Middle frontal gyrus (tissue), 1 donor: ENCODE measurements around the gene OPRL1.
"Not testable (repeated sequence)": the region's sequence is repeated elsewhere in the genome, so short reads cannot be mapped to it uniquely, and the experiment has no call there.

Experiments used
- DNase-seq: peaks from one replicate; pipeline ENCODE4 v3.0.0-alpha.2; 2015; ENCODE audit warnings: low spot score; ENCODE audit errors: extremely low spot score

Gene OPRL1

DNA sequence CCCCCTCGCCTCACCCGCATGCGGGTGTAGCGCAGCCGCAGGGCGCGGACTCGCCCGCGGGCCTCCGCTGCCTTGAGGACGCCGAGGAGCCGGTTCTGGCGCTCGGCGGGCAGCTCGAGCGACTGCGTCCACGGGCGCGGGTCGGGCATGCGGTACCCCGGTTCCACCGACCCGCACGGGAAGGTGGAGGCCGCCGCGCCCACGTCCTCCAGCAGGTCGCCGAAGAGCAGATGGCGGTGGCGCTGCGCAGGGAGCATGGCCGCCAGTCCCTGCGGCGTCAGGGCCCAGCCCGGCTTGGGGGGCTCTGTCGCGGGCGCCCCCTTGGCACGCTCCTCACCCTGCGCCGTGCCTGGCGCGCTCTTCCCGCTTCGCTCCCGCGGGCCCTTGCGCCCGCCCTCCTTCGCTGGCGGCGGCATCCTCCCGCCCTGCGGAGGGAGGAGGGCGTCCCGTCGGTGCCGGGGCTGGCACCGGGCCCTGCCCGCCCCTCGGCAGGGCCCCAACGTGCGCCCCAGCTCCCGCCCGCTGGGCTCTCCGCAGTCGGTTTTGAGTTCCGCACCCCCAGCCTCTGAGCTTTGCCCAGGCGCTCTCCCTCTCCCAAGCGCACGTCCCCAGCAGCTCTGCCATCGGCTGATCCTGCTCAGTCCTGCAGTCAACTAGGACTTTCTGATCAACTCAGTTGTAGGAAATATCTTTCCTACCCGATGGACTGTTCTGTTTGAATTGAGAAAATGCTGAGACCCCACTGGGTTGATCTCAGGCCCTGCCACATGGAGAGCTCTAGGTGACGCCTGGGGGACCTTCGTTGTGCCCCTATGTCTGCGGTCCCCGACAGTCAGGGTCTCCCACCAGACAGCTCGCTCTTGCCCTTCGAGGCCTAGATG is 4.2 kb downstream of the OPRL1 start, which contains the start of gene LKAAEAR1:
TSS of gene LKAAEAR1 (minus strand) at position 595 of the 881 bp plus-strand sequence. CDS start at position 416, 179 bp downstream.
- no peak for DNase-seq

DNA sequence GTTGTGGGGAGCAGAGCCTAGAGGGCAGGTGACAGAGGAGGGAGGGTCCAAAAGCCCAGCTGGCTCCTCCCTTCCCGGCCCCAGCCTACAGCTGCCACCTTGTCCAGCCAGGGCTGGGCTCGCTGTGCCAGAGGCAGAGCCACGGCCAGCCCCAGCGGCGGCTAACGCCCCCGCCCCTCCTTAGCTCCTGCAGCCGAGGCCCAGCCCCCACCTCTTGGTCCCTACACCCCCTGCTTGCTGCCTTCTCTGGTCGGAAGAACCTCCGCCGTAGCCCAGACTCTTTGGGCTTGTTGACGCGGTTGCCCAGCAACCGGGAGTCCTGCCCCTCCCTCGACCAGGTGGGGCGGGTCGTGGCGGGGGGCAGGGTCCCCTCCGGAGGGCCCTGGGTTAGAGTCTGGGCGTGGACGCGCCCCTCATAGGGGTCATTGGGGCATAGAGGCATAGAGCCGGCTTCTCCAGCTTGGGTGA is 4.8 kb downstream of the OPRL1 start:
- no peak for DNase-seq

DNA sequence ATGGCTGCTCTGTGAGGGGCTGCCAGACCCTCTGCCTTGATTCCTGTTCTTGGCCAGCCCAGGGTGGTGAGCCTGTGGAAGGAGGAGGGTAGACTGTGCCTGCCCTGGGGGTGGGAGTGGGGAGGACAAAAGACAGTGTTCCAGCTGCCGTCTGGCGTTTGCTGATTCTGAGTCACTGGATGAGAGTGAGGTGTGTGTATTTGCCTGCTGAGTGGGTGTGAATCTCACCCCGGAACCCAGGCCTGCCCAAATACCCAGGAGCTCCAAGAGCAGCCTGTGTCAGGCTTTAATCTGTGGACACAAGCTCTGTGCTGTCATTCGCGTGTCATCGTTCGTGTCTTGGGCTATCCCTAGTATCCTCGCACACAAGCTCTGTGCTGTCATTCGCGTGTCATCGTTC is 6.9 kb downstream of the OPRL1 start:
- no peak for DNase-seq

DNA sequence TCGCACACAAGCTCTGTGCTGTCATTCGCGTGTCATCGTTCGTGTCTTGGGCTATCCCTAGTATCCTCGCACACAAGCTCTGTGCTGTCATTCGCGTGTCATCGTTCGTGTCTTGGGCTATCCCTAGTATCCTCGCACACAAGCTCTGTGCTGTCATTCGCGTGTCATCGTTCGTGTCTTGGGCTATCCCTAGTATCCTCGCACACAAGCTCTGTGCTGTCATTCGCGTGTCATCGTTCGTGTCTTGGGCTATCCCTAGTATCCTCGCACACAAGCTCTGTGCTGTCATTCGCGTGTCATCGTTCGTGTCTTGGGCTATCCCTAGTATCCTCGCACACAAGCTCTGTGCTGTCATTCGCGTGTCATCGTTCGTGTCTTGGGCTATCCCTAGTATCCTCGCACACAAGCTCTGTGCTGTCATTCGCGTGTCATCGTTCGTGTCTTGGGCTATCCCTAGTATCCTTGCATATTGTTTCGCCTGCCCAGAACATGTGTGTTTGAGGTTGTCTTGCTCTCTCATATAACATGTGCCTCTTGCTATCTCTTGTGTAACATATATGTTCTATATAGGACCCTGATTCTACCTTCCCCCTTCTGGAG is 7.4 kb downstream of the OPRL1 start:
- not testable (repeated sequence) for DNase-seq

DNA sequence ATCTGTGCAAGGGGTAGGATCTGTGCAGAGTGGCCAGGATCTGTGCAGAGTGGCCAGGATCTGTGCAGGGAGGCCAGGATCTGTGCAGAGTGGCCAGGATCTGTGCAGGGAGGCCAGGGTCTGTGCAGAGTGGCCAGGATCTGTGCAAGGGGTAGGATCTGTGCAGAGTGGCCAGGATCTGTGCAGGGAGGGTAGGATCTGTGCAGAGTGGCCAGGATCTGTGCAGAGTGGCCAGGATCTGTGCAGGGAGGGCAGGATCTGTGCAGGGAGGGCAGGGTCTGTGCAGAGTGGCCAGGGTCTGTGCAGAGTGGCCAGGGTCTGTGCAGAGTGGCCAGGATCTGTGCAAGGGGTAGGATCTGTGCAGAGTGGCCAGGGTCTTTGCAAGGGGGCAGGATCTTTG is 8.7 kb downstream of the OPRL1 start:
- DNase-seq, result not testable (repeated sequence)

DNA sequence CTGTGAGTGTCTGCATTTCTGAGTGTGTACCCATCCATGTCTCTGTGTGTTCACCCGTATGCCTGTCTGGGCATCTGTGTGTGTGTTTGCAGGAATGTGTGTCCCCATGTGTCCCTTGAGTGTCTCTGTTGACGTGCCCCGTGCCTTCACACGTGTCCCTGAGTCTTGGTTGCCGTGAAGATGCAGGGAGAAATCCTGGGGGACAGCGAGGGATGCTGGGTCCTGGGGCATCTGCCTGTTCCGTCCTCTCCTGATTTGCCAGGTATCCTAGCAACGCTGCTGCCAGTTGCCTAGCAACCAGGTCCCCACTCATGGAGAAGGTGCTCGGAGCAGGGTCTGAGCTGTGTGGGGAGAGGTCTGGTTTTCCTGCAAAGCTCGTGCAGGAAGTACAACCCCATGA is 10.3 kb downstream of the OPRL1 start:
- no peak for DNase-seq

DNA sequence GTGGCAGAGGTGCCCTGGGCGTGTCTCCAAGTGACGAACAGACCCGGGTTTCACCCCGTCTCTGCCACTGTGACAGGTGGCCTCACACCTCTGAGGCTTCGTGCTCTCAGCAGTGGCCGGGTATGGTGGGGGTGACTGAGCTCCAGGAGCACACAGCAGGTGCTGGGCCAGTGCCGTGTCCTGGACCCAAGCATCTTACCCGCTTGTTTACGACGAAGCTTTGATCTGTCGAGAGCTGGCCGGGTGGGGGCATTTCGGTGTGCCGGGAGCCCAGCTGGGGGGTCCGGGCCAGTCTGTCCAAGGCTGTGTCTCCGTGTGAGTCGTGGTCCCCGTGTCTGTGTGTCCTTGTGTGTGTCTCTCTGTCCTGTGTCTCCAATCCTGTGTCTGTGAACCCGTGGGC is 11.5 kb downstream of the OPRL1 start:
- DNase-seq, result no peak

DNA sequence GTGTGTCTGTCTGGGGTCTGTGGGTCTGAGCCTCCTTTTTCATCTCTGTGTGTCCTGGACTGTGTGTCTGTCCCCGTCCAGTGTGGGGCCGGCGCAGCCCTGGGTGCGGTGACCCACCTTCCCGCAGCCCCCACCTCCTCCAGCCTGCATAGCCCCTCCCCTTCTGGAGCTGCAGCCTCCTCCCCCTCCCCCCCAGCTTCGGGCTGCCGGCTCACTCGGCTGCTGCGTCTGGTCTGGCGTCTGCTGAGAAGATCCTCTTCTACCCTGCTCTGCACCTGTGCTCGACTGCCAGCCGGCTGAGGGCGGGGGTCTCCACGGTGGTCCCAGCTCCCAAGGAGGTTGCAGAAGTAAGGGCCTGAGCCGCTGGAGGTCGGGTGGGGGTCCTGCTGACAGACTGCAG is 11.9 kb downstream of the OPRL1 start:
- DNase-seq, result no peak

DNA sequence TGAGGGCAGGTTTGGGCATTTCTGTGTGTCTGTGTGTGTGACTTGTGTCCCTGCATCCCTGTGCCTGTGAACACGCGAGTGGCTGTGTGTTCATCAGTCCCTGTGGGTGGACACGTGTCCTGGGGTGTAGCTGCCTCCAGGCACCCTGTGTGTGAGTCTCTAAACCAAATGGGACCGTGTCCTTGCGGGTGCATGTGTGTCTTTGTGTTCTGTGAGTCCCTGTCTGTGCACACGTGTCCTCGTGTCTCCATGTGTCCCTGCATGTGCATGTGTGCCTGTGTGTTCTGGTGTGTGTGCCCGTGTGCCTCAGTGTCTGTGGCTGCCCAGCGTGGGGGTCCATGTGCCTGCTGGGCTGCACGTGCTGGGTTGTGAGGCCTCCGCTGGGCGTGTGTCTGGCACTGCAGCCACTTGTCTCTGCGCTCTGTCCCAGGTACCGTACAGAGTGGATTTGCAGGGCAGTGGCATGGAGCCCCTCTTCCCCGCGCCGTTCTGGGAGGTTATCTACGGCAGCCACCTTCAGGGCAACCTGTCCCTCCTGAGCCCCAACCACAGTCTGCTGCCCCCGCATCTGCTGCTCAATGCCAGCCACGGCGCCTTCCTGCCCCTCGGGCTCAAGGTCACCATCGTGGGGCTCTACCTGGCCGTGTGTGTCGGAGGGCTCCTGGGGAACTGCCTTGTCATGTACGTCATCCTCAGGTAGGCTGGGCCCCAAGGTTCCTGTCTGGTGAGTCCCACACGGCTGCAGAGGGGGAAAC is 12.6 kb downstream of the OPRL1 start:
- DNase-seq, result no peak

DNA sequence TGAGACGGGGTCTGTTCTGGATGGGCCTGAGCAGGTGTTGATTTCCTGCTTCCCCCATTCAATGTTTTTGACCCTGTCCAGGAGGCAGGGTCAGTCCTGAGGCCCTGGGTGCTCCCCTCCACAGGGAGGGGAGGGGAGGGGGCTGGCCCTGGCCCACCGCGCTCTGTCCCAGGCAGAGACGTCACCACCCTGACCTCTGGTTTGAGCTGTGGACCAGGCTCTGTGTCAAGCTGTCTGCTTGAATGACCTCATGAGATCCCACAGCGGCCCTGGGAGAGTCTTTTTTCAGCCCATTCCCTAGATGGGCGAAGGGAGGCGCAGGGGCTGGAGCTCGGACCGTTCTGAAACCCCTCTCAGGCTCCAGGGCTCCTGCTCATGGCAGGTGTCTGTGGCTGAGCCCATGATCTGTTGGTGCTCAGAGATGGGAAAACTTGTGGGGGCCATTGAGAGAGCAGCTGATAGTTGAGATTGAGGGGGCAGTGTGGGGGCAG is 13.2 kb downstream of the OPRL1 start:
- no peak for DNase-seq

DNA sequence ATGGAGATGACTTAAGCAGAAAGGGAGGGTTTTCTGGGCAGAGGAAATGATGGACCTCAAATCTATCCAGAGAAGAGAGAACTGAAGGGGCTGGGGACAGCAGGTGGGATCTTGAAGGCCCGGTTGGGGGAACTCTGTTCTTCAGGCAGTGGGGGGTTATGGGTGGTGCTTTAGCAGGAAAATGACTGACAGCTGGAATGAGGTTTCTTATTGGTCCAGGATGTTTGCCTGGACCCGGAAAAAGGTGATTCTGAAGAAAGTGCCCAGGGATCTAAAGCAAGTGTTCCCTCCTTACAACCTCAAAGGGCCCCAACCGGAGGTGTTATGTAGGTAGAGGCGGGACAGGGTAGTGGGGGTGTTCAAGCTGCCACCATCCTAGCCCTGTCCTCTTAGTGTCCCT is 15.6 kb downstream of the OPRL1 start:
- DNase-seq, result no peak

DNA sequence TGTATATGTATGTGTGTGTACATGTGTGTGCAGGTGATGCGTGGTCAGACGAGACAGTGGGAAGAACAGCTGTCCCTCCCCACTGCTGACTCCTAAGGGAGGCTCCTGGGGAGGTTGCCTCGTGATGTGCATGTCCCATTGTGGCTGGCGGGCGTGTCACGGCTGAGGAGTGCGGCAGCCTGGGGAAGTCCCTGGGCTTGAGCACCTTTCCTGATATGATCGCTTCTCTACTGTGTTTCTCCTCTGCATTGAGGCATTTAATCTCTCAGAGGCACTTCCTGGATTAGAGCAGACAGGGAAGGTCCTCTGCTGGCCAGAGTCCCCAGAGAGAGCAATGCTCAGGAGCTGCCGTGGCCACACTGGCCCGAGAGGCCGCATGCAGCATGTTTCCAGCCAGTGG is 16.0 kb downstream of the OPRL1 start:
- no peak for DNase-seq

DNA sequence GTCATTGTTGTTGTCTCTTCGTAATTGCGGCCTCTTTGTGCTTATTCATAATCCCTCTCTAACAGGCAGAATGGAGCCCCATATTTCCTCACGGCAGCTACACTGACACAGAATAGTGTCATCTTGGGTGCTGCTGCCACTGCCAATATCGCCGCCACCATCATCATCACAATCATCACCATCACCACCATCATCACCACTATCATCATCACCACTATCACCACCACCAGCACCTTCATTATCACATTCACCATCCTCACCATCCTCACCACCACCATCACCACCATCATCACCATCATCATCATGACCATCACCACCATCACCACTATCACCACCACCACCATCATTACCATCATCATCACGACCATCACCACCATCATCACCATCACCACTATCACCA is 16.7 kb downstream of the OPRL1 start:
- no peak for DNase-seq

DNA sequence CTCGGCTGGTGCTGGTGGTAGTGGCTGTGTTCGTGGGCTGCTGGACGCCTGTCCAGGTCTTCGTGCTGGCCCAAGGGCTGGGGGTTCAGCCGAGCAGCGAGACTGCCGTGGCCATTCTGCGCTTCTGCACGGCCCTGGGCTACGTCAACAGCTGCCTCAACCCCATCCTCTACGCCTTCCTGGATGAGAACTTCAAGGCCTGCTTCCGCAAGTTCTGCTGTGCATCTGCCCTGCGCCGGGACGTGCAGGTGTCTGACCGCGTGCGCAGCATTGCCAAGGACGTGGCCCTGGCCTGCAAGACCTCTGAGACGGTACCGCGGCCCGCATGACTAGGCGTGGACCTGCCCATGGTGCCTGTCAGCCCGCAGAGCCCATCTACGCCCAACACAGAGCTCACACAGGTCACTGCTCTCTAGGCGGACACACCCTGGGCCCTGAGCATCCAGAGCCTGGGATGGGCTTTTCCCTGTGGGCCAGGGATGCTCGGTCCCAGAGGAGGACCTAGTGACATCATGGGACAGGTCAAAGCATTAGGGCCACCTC is 18.7 kb downstream of the OPRL1 start:
- DNase-seq, result no peak

DNA sequence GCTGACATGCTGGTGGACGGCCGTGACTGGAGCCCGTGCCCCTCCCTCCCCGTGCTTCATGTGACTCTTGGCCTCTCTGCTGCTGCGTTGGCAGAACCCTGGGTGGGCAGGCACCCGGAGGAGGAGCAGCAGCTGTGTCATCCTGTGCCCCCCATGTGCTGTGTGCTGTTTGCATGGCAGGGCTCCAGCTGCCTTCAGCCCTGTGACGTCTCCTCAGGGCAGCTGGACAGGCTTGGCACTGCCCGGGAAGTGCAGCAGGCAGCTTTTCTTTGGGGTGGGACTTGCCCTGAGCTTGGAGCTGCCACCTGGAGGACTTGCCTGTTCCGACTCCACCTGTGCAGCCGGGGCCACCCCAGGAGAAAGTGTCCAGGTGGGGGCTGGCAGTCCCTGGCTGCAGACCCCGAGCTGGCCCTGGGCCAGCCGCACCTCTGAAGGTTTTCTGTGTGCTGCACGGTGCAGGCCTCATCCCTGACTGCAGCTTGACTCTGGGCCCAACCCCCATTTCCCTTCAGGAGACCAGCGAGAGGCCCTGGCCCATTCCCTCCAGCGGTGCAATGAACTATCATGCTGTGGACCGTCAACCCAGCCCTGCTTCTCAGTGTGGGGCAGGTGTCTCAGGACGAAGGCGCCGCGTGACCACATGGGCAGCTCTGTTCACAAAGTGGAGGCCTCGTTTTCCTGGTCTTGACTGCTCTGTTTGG is 19.4 kb downstream of the OPRL1 start:
- DNase-seq, result no peak

DNA sequence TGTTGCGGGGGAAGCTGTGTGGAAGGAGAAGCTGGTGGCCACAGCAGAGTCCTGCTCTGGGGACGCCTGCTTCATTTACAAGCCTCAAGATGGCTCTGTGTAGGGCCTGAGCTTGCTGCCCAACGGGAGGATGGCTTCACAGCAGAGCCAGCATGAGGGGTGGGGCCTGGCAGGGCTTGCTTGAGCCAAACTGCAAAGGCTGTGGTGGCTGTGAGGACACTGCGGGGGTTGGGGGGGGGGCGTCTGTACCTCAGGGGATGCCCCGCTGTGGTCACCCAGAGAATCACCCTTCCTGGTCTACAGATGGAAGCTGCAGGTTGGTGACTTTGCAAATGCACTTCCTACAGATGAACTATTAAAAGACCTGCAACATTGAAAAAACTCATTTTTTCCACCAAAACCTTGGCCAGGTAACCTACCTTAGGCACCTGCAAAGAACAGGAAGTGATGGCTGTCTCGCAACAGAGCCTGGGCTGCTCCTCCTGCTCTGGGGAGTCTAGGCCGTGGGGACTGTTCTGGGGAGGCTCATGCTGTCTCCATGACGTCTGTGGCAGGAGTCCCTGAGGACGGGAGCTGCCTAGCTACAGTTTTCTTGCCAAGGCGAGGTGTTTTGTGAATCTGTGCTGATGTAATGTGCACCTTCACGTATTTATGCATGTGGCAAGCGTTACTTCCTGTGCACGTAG is 20.1 kb downstream of the OPRL1 start:
- no peak for DNase-seq

DNA sequence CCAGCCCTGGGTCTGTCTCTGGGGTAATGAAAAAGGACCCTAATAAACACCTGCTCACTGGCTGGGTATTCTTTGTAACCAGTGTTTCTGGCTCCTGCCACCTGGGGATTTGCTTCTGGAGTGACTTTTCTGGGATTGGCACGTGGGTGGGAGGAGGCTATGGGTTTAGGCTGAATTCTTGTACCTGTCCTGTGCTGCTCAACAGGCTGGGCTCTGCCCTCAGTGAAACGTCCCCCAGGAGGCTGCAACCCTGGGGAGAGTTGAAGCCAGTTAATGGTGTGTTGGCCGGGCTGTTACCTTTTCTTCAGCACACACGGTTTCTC is 20.6 kb downstream of the OPRL1 start:
- no peak for DNase-seq

DNA sequence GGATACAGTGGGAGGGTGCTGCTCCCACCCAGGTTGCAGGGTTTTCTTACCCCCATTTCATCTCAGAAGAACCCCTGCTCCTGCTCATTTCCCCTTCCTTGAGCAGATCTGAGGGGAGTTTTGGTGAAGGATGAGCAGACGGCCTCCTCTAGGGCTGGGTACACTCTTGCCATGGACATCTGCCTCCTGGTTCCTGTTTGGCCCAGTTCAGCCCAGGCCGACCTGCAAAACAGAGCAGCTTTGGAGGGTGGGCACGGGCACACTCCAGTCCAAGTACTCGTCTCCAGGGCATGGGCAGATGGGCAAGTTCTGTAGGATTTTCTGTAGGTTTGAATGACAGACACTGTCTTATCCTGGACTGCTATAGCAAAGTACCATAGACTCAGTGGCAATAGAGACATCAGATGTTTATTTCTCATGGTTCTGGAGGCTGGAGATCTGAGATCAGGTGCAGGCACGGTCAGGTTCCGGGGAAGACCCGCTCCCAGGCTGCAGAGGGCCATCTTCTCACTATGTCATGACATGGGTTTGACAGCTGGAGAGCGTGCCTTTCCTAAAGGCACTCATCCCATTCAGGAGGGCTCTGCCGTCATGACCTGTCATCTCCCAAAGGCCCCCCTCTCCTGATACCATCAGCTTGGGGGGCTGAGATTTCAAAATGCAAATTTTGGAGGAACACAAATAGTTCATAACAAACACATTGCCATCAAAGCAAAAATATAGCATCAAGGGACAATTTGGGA is 21.2 kb downstream of the OPRL1 start:
- no peak for DNase-seq

DNA sequence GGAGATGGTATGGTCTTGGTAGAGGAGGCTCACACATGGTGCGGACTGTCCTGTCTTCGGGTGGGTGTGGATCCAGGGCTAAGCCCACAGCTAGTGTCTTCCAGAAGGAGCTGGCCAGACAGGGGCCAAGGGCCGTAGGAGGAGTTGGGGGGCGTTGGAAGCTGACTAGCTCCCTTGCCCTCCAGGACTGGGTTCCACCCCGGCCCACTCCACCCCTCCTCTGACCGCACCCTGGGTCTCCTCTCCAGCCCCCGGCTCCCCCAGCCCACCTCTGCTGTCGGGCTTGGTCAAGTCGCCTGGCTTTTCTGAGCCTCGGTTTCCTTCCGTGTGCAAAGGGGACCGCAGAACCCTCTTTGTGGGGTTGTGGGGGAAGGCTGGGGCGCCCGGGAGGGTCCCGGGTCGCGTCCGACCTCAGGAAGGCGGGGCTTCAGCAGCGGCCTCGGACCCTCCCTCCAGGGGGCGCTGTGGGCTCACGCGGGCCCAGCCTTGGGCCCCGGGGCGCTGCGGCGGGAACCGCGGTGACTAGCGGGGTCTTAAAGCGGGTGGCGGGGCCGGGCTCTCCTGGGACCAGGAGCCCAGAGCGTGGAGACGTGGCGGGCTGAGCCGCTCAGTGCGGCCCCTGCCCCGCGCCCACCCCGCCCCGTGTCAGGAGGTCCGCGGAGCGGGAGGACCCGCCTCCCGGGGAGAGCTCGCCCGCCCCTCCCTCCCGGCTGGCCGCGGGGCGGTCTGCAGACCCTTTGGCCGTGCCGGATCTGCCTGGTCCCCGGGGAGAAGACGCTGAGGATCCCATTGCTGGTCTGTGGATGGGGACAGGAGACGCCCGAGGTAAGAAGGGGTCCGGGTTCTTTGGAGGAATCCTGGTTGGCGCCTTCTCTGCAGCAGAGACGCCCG is 22.1 kb downstream of the OPRL1 start:
- no peak for DNase-seq
